ENCODE data around the gene MEP1A.

The MEP1A gene

GRCh38 chr6:46867411-46867810, 74.2 kb downstream of the MEP1A start:
- H3K36me3 ChIP-seq (replicated peaks) = no peaks in the 10 kb centered on the region
- DNase-seq (ENCODE audit: low spot score in 2 of 2) = no peak
- peaks cover 2% of the 10 kb centered on the region; the same call in 1 of the 2 replicates for H3K27me3 ChIP-seq (ENCODE audit: low read depth)
- H3K4me1 ChIP-seq = no peaks in the 10 kb centered on the region
- no peaks in the 10 kb centered on the region for H3K9me3 ChIP-seq
- H3K4me3 ChIP-seq = no peak overlapping the region
- in situ Hi-C loops (cut with MboI; ENCODE audit: low sequenced_read_pairs) = loop anchor here (25.0 kb wide), 1 partner anchor 120 kb away; no protein-coding TSS in a partner anchor

- H3K27me3 ChIP-seq (ENCODE audit: low read depth) = peaks cover 2% of the 10 kb centered on the region
- H3K9me3 ChIP-seq = no peaks in the 10 kb centered on the region
- DNase-seq (ENCODE audit: low spot score in 2 of 2) = no peak
- H3K36me3 ChIP-seq (replicated peaks) = no peaks in the 10 kb centered on the region
- H3K4me1 ChIP-seq = no peaks in the 10 kb centered on the region
- in situ Hi-C loops (cut with MboI; ENCODE audit: low sequenced_read_pairs) = no loop called here
- H3K4me3 ChIP-seq = no peak overlapping the region
Measured at GRCh38 chr6:46876126-46876525, 82.9 kb downstream of the MEP1A start.

- no peak for DNase-seq (ENCODE audit: low spot score in 2 of 2)
- in situ Hi-C loops (cut with MboI; ENCODE audit: low sequenced_read_pairs) = no loop called here
- H3K36me3 ChIP-seq (replicated peaks) = no peaks in the 10 kb centered on the region
- no peaks in the 10 kb centered on the region for H3K4me1 ChIP-seq
- no peak overlapping the region for H3K4me3 ChIP-seq
- no peaks in the 10 kb centered on the region for H3K27me3 ChIP-seq (ENCODE audit: low read depth)
- no peaks in the 10 kb centered on the region for H3K9me3 ChIP-seq
Measured at GRCh38 chr6:46879003-46879402, 85.8 kb downstream of the MEP1A start.

GRCh38 chr6:46882645-46883044, 89.5 kb downstream of the MEP1A start:
- DNase-seq (ENCODE audit: low spot score in 2 of 2) = no peak
- H3K4me1 ChIP-seq = no peaks in the 10 kb centered on the region
- no peaks in the 10 kb centered on the region for H3K36me3 ChIP-seq (replicated peaks)
- in situ Hi-C loops (cut with MboI; ENCODE audit: low sequenced_read_pairs) = no loop called here
- H3K9me3 ChIP-seq = no peaks in the 10 kb centered on the region
- H3K4me3 ChIP-seq = no peak overlapping the region
- H3K27me3 ChIP-seq (ENCODE audit: low read depth) = no peaks in the 10 kb centered on the region

- Histone ChIP-seq H3K4me1 (no peaks in the 10 kb centered on the region), H3K27me3 (ENCODE audit: low read depth) (no peaks in the 10 kb centered on the region), H3K9me3 (no peaks in the 10 kb centered on the region), H3K4me3 (no peak overlapping the region), H3K36me3 (replicated peaks) (no peaks in the 10 kb centered on the region)
- DNase-seq (ENCODE audit: low spot score in 2 of 2) = no peak
- in situ Hi-C loops (cut with MboI; ENCODE audit: low sequenced_read_pairs) = no loop called here
Measured at GRCh38 chr6:46888031-46888430, 94.8 kb downstream of the MEP1A start.

- DNase-seq (ENCODE audit: low spot score in 2 of 2) = no peak
- in situ Hi-C loops (cut with MboI; ENCODE audit: low sequenced_read_pairs) = no loop called here
- Histone ChIP-seq H3K27me3 (ENCODE audit: low read depth) (no peaks in the 10 kb centered on the region), H3K4me1 (no peaks in the 10 kb centered on the region), H3K4me3 (no peak overlapping the region), H3K9me3 (no peaks in the 10 kb centered on the region), H3K36me3 (replicated peaks) (no peaks in the 10 kb centered on the region)
Measured at GRCh38 chr6:46888578-46888977, 95.4 kb downstream of the MEP1A start.
